ENCODE results near the gene LRBA. TPM values are rescaled to one million over a fixed set of nuclear protein-coding genes. Genes with fewer than 3 reads are reported as not detected.

LRBA gene
- total and polyA plus RNA-seq, 9 of the 15 experiments (the other 6 are each of a cell fraction or from before 2014, with no cell fraction given) = 24.2 to 88.7 (median 59.7) TPM

GRCh38 chr4:151031831-151032605, 16.9 kb upstream of the LRBA start (continued):
- TF ChIP-seq, protein P1, sequence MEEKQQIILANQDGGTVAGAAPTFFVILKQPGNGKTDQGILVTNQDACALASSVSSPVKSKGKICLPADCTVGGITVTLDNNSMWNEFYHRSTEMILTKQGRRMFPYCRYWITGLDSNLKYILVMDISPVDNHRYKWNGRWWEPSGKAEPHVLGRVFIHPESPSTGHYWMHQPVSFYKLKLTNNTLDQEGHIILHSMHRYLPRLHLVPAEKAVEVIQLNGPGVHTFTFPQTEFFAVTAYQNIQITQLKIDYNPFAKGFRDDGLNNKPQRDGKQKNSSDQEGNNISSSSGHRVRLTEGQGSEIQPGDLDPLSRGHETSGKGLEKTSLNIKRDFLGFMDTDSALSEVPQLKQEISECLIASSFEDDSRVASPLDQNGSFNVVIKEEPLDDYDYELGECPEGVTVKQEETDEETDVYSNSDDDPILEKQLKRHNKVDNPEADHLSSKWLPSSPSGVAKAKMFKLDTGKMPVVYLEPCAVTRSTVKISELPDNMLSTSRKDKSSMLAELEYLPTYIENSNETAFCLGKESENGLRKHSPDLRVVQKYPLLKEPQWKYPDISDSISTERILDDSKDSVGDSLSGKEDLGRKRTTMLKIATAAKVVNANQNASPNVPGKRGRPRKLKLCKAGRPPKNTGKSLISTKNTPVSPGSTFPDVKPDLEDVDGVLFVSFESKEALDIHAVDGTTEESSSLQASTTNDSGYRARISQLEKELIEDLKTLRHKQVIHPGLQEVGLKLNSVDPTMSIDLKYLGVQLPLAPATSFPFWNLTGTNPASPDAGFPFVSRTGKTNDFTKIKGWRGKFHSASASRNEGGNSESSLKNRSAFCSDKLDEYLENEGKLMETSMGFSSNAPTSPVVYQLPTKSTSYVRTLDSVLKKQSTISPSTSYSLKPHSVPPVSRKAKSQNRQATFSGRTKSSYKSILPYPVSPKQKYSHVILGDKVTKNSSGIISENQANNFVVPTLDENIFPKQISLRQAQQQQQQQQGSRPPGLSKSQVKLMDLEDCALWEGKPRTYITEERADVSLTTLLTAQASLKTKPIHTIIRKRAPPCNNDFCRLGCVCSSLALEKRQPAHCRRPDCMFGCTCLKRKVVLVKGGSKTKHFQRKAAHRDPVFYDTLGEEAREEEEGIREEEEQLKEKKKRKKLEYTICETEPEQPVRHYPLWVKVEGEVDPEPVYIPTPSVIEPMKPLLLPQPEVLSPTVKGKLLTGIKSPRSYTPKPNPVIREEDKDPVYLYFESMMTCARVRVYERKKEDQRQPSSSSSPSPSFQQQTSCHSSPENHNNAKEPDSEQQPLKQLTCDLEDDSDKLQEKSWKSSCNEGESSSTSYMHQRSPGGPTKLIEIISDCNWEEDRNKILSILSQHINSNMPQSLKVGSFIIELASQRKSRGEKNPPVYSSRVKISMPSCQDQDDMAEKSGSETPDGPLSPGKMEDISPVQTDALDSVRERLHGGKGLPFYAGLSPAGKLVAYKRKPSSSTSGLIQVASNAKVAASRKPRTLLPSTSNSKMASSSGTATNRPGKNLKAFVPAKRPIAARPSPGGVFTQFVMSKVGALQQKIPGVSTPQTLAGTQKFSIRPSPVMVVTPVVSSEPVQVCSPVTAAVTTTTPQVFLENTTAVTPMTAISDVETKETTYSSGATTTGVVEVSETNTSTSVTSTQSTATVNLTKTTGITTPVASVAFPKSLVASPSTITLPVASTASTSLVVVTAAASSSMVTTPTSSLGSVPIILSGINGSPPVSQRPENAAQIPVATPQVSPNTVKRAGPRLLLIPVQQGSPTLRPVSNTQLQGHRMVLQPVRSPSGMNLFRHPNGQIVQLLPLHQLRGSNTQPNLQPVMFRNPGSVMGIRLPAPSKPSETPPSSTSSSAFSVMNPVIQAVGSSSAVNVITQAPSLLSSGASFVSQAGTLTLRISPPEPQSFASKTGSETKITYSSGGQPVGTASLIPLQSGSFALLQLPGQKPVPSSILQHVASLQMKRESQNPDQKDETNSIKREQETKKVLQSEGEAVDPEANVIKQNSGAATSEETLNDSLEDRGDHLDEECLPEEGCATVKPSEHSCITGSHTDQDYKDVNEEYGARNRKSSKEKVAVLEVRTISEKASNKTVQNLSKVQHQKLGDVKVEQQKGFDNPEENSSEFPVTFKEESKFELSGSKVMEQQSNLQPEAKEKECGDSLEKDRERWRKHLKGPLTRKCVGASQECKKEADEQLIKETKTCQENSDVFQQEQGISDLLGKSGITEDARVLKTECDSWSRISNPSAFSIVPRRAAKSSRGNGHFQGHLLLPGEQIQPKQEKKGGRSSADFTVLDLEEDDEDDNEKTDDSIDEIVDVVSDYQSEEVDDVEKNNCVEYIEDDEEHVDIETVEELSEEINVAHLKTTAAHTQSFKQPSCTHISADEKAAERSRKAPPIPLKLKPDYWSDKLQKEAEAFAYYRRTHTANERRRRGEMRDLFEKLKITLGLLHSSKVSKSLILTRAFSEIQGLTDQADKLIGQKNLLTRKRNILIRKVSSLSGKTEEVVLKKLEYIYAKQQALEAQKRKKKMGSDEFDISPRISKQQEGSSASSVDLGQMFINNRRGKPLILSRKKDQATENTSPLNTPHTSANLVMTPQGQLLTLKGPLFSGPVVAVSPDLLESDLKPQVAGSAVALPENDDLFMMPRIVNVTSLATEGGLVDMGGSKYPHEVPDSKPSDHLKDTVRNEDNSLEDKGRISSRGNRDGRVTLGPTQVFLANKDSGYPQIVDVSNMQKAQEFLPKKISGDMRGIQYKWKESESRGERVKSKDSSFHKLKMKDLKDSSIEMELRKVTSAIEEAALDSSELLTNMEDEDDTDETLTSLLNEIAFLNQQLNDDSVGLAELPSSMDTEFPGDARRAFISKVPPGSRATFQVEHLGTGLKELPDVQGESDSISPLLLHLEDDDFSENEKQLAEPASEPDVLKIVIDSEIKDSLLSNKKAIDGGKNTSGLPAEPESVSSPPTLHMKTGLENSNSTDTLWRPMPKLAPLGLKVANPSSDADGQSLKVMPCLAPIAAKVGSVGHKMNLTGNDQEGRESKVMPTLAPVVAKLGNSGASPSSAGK (IDR thresholded peaks at IDR 0.05) = peak; percentile 69
- TF ChIP-seq BRD9 (IDR thresholded peaks at IDR 0.05; ENCODE audit: low read depth, partially characterized antibody) (peak; percentile 63), ZNF184 (CRISPR knock-in tag; IDR thresholded peaks at IDR 0.05) (no peak), WHSC1 (IDR thresholded peaks at IDR 0.05; ENCODE audit: low read length) (no peak), TAF1 (IDR thresholded peaks at IDR 0.05; ENCODE audit: control insufficient read depth, extremely low read depth, insufficient read depth, low read length, severe bottlenecking) (no peak), ZNF347 (CRISPR knock-in tag; IDR thresholded peaks at IDR 0.05; ENCODE audit: low read depth) (no peak), ZFP1 (CRISPR knock-in tag; IDR thresholded peaks at IDR 0.05) (0 out of 2 replicates have a peak, but pooled peaks have one; percentile 11)
- TF ChIP-seq, protein P2, sequence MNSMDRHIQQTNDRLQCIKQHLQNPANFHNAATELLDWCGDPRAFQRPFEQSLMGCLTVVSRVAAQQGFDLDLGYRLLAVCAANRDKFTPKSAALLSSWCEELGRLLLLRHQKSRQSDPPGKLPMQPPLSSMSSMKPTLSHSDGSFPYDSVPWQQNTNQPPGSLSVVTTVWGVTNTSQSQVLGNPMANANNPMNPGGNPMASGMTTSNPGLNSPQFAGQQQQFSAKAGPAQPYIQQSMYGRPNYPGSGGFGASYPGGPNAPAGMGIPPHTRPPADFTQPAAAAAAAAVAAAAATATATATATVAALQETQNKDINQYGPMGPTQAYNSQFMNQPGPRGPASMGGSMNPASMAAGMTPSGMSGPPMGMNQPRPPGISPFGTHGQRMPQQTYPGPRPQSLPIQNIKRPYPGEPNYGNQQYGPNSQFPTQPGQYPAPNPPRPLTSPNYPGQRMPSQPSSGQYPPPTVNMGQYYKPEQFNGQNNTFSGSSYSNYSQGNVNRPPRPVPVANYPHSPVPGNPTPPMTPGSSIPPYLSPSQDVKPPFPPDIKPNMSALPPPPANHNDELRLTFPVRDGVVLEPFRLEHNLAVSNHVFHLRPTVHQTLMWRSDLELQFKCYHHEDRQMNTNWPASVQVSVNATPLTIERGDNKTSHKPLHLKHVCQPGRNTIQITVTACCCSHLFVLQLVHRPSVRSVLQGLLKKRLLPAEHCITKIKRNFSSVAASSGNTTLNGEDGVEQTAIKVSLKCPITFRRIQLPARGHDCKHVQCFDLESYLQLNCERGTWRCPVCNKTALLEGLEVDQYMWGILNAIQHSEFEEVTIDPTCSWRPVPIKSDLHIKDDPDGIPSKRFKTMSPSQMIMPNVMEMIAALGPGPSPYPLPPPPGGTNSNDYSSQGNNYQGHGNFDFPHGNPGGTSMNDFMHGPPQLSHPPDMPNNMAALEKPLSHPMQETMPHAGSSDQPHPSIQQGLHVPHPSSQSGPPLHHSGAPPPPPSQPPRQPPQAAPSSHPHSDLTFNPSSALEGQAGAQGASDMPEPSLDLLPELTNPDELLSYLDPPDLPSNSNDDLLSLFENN (IDR thresholded peaks at IDR 0.05; ENCODE audit: low read depth in 2 of 2, low read length in 2 of 2) = peak in 1 of 2 experiments; percentile 62; a peak in 1 of 4 replicates

All from K562 (cell line).